Right hindlimb (tissue), 1 donor: ENCODE measurements around the gene POU2F3.

ENCODE experiments used
- DNase-seq: peaks from one replicate; pipeline ENCODE4 v3.0.0-alpha.2; 2018

POU2F3 gene

GRCh38 chr11:120350637-120351036 lies 110.7 kb downstream of the POU2F3 start:
- DNase-seq = no peak

GRCh38 chr11:120352405-120352804 lies 112.5 kb downstream of the POU2F3 start:
- no peak for DNase-seq

GRCh38 chr11:120354068-120354467 lies 114.1 kb downstream of the POU2F3 start:
- DNase-seq = no peak

GRCh38 chr11:120354779-120355178 lies 114.8 kb downstream of the POU2F3 start:
- no peak for DNase-seq

GRCh38 chr11:120357620-120358019 lies 117.7 kb downstream of the POU2F3 start:
- no peak for DNase-seq

GRCh38 chr11:120358729-120359128 lies 118.8 kb downstream of the POU2F3 start:
- no peak for DNase-seq

GRCh38 chr11:120363436-120363835 lies 123.5 kb downstream of the POU2F3 start:
- no peak for DNase-seq

- DNase-seq = no peak
Measured at GRCh38 chr11:120365512-120365911, 125.6 kb downstream of the POU2F3 start.
